HEK293 (cell line): ENCODE data around the gene CDKAL1.

ENCODE experiments used
- BCL11B ChIP-seq: fragments of 450-650 bp; formaldehyde crosslinking; IDR thresholded peaks from 2 replicates; pipeline ENCODE4 v1.5.1; 2016; ENCODE audit warnings: low read depth, missing biosample characterization, missing genetic modification characterization
- GLI2 ChIP-seq: fragments of 450-650 bp; formaldehyde crosslinking; IDR thresholded peaks from 2 replicates; pipeline ENCODE4; 2017; ENCODE audit warnings: missing biosample characterization, missing genetic modification characterization, low read depth, borderline replicate concordance
- GLIS2 ChIP-seq: fragments of 450-650 bp; formaldehyde crosslinking; IDR thresholded peaks from 2 replicates; pipeline ENCODE4 v1.5.1; 2016; ENCODE audit warnings: missing biosample characterization, missing genetic modification characterization
- INSM2 ChIP-seq: fragments of 450-650 bp; formaldehyde crosslinking; IDR thresholded peaks from 2 replicates; pipeline ENCODE4 v1.5.1; 2016; ENCODE audit warnings: missing biosample characterization, missing genetic modification characterization
- KLF7 ChIP-seq: fragments of 450-650 bp; formaldehyde crosslinking; IDR thresholded peaks from 2 replicates; pipeline ENCODE4 v1.5.1; 2016; ENCODE audit warnings: missing biosample characterization, missing genetic modification characterization, borderline replicate concordance
- MZF1 ChIP-seq: fragments of 450-650 bp; formaldehyde crosslinking; IDR thresholded peaks from 2 replicates; pipeline ENCODE4 v1.5.1; 2017; ENCODE audit warnings: missing biosample characterization, missing genetic modification characterization, borderline replicate concordance
- OVOL3 ChIP-seq: fragments of 450-650 bp; formaldehyde crosslinking; IDR thresholded peaks from 2 replicates; pipeline ENCODE4 v1.5.1; 2016; ENCODE audit warnings: missing biosample characterization, missing genetic modification characterization
- SCRT1 ChIP-seq: fragments of 450-650 bp; formaldehyde crosslinking; IDR thresholded peaks from 2 replicates; pipeline ENCODE4 v1.5.1; 2016; ENCODE audit warnings: missing biosample characterization, missing genetic modification characterization, borderline replicate concordance
- SCRT2 ChIP-seq: fragments of 450-650 bp; formaldehyde crosslinking; IDR thresholded peaks from 2 replicates; pipeline ENCODE4 v1.5.1; 2016; ENCODE audit warnings: missing biosample characterization, missing genetic modification characterization
- SP2 ChIP-seq: fragments of 450-650 bp; formaldehyde crosslinking; IDR thresholded peaks from 2 replicates; pipeline ENCODE4 v1.5.1; 2016; ENCODE audit warnings: missing biosample characterization, missing genetic modification characterization
- WT1 ChIP-seq: fragments of 450-650 bp; formaldehyde crosslinking; IDR thresholded peaks from 2 replicates; pipeline ENCODE4 v1.5.1; 2016; ENCODE audit warnings: missing biosample characterization, missing genetic modification characterization
- ZBTB1 ChIP-seq: fragments of 450-650 bp; formaldehyde crosslinking; IDR thresholded peaks from 2 replicates; pipeline ENCODE4 v1.5.1; 2016; ENCODE audit warnings: missing biosample characterization, missing genetic modification characterization
- ZBTB11 ChIP-seq: fragments of 450-650 bp; formaldehyde crosslinking; conservative IDR thresholded peaks from 2 replicates; pipeline ENCODE4 v1.5.1; 2016; ENCODE audit warnings: low read depth, missing biosample characterization, missing genetic modification characterization
- ZBTB26 ChIP-seq: fragments of 450-650 bp; formaldehyde crosslinking; optimal IDR thresholded peaks from 2 replicates; pipeline ENCODE3; 2016; ENCODE audit warnings: missing biosample characterization, mild to moderate bottlenecking, missing genetic modification characterization
- ZBTB44 ChIP-seq: fragments of 450-650 bp; IDR thresholded peaks from 2 replicates; pipeline ENCODE4 v1.5.1; 2018; ENCODE audit warnings: missing biosample characterization, mild to moderate bottlenecking, missing genetic modification characterization
- ZNF138 ChIP-seq: fragments of 450-650 bp; formaldehyde crosslinking; IDR thresholded peaks from 2 replicates; pipeline ENCODE4 v1.5.1; 2016; ENCODE audit warnings: missing biosample characterization, missing genetic modification characterization, borderline replicate concordance
- ZNF274 ChIP-seq, 2 experiments: fragments of 200-500 bp in 1 of 2; fragments of 450-650 bp in 1 of 2; sonication (Bioruptor generic) in 1 of 2; formaldehyde crosslinking in 1 of 2; IDR thresholded peaks; 2 replicates each; pipeline versions ENCODE4 v1.5.1 to v1.6.1; 2014 to 2016; ENCODE audit warnings: borderline replicate concordance in 1 of 2, inconsistent platforms in 1 of 2, low read length in 1 of 2, missing biosample characterization in 1 of 2, missing genetic modification characterization in 1 of 2
- ZNF302 ChIP-seq: fragments of 450-650 bp; formaldehyde crosslinking; IDR thresholded peaks from 2 replicates; pipeline ENCODE4 v1.5.1; 2016; ENCODE audit warnings: missing biosample characterization, missing genetic modification characterization, low read depth
- ZNF423 ChIP-seq: fragments of 450-650 bp; formaldehyde crosslinking; IDR thresholded peaks from 2 replicates; pipeline ENCODE4 v1.5.1; 2016; ENCODE audit warnings: missing biosample characterization, missing genetic modification characterization
- ZNF426 ChIP-seq: fragments of 450-650 bp; formaldehyde crosslinking; IDR thresholded peaks from 2 replicates; pipeline ENCODE4 v1.5.1; 2017; ENCODE audit warnings: missing biosample characterization, missing genetic modification characterization, mild to moderate bottlenecking, inconsistent platforms, moderate library complexity
- ZNF510 ChIP-seq: fragments of 450-650 bp; formaldehyde crosslinking; IDR thresholded peaks from 2 replicates; pipeline ENCODE4 v1.5.1; 2018; ENCODE audit warnings: mild to moderate bottlenecking, missing genetic modification characterization, missing biosample characterization; ENCODE audit not compliant: insufficient replicate concordance
- ZNF544 ChIP-seq: fragments of 450-650 bp; formaldehyde crosslinking; IDR thresholded peaks from 2 replicates; pipeline ENCODE4 v1.5.0; 2017; ENCODE audit warnings: missing biosample characterization, missing genetic modification characterization
- ZNF571 ChIP-seq: fragments of 450-650 bp; formaldehyde crosslinking; IDR thresholded peaks from 2 replicates; pipeline ENCODE4 v1.5.0; 2017; ENCODE audit warnings: missing biosample characterization, missing genetic modification characterization
- ZNF585B ChIP-seq: fragments of 450-650 bp; formaldehyde crosslinking; IDR thresholded peaks from 2 replicates; pipeline ENCODE4 v1.5.1; 2016; ENCODE audit warnings: missing biosample characterization, missing genetic modification characterization
- ZNF639 ChIP-seq: fragments of 450-650 bp; formaldehyde crosslinking; IDR thresholded peaks from 2 replicates; pipeline ENCODE4 v1.5.1; 2016; ENCODE audit warnings: missing biosample characterization, missing genetic modification characterization
- ZXDB ChIP-seq: fragments of 450-650 bp; formaldehyde crosslinking; IDR thresholded peaks from 2 replicates; pipeline ENCODE4 v1.5.1; 2016; ENCODE audit warnings: missing biosample characterization, missing genetic modification characterization
- TF ChIP-seq, protein P1 (sequence below): fragments of 450-650 bp; formaldehyde crosslinking; IDR thresholded peaks from 2 replicates; pipeline ENCODE4 v1.5.1; 2016; ENCODE audit warnings: missing biosample characterization, missing genetic modification characterization

Gene CDKAL1

GRCh38 chr6:20630617-20631548, 96.6 kb downstream of the CDKAL1 start (continued):
- TF ChIP-seq ZNF274 (IDR thresholded peaks at IDR 0.05; ENCODE audit: low read length) (no peak), ZNF274 (tag by site-specific recombination; IDR thresholded peaks at IDR 0.05; ENCODE audit: borderline replicate concordance) (no peak), WT1 (tag by site-specific recombination) (0 out of 2 replicates have a peak, but pooled peaks have one; percentile 38), SCRT1 (peak; percentile 45; the same call in 1 of the 2 replicates), GLI2 (tag by site-specific recombination) (no peak), ZNF544 (tag by site-specific recombination) (no peak), ZNF510 (no peak), ZBTB11 (tag by site-specific recombination) (no peak), KLF7 (tag by site-specific recombination) (no peak), ZNF138 (tag by site-specific recombination) (no peak), ZBTB1 (tag by site-specific recombination) (no peak), ZNF571 (no peak), INSM2 (tag by site-specific recombination) (no peak), ZNF426 (tag by site-specific recombination) (no peak), ZNF302 (tag by site-specific recombination) (no peak), ZNF423 (tag by site-specific recombination) (no peak), SCRT2 (tag by site-specific recombination) (peak; percentile 96), ZXDB (tag by site-specific recombination) (no peak), OVOL3 (tag by site-specific recombination) (no peak), SP2 (no peak), ZBTB44 (tag by site-specific recombination) (no peak), ZBTB26 (tag by site-specific recombination) (no peak), ZNF639 (tag by site-specific recombination) (no peak), BCL11B (no peak), ZNF585B (tag by site-specific recombination) (no peak), MZF1 (tag by site-specific recombination) (no peak), GLIS2 (no peak)
- TF ChIP-seq, protein P1, sequence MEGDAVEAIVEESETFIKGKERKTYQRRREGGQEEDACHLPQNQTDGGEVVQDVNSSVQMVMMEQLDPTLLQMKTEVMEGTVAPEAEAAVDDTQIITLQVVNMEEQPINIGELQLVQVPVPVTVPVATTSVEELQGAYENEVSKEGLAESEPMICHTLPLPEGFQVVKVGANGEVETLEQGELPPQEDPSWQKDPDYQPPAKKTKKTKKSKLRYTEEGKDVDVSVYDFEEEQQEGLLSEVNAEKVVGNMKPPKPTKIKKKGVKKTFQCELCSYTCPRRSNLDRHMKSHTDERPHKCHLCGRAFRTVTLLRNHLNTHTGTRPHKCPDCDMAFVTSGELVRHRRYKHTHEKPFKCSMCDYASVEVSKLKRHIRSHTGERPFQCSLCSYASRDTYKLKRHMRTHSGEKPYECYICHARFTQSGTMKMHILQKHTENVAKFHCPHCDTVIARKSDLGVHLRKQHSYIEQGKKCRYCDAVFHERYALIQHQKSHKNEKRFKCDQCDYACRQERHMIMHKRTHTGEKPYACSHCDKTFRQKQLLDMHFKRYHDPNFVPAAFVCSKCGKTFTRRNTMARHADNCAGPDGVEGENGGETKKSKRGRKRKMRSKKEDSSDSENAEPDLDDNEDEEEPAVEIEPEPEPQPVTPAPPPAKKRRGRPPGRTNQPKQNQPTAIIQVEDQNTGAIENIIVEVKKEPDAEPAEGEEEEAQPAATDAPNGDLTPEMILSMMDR: no peak
